Right kidney (tissue), 1 donor: ENCODE data around the gene NRN1.

Source experiments
- DNase-seq: peaks from one replicate; pipeline ENCODE4 v3.0.0-alpha.2; 2016

NRN1 gene

DNA sequence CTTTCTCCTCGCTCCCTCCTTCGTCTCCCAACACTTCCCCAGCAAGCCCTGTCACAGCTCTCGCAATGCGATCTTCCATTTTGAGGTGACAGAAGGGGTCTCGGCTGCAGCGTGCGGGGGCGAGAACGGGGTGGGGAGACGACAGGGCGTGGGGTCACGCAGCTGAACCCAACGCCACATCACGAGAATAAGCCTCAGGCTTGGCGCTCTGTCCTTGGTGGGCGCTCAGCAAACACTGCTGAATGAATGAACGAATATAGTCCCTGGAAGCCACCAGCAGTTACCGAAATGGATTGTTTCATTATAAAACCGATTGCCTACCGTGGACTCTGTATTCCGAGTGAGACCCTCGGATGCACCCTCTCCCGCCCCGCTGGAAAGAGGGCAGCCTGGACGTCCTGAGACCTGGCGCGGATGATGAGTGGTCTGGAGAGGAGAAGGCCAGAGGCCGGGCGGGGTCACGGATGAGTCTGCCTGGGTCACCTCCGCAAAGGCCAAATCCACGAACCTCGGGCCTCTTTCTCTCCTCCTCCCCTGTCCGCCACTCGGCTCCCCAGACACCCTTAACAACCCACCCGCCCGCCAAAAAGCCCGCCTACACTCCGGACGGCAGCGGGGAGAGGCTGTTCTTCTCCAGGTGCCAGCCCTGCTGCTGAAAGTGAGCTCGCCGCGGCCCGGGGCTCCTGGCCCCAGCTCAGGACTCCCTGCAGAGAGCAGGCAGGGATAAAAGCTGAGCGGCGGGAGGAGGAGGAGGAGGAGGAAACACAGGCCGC, 3.7 kb downstream of the NRN1 start:
- no peak for DNase-seq

DNA sequence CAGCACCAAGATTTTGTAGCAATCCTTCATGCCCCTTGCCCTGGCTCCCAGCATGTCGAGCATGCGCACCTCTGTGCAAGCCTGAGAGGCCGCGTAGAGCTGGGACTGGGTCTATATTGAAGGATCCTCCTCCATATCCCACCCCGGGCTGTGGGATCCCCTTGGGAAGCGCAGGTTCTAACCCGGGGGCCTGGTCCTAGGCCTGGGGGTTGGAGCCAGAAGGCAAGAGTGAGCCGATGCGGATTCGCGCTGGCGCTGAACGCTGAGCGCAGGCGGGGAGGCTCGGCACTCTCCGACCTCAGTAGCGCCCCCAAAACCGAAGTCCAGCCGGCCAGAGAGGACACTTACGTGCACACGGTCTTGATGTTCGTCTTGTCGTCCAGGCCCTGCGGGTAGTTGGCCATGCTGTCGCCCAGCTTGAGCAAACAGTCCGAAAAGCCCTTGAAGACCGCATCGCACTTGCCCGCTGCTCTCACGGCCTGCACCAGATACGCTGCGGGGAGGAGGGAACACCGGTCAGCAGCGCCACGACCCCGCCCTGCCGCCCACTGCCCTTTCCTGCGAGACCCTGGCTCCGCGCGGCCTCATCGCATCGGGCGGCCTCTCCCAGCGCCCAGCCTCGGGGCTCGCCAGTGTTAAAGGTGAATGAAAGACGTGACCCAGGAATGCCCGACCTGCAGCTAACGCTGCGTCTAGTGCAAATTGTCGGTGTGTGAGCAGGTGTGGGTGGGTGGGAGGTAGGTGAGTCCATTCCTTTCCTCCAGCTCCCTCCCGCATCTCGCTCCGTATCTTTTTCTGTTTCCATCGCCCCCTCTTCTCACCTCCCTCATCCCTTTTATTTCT, 4.5 kb downstream of the NRN1 start:
- peak; percentile 81 for DNase-seq

- DNase-seq: peak; percentile 30
Measured at GRCh38 chr6:6001443-6001842, 5.3 kb downstream of the NRN1 start.

GRCh38 chr6:5999688-6000608, 6.8 kb downstream of the NRN1 start:
- DNase-seq: no peak

DNA sequence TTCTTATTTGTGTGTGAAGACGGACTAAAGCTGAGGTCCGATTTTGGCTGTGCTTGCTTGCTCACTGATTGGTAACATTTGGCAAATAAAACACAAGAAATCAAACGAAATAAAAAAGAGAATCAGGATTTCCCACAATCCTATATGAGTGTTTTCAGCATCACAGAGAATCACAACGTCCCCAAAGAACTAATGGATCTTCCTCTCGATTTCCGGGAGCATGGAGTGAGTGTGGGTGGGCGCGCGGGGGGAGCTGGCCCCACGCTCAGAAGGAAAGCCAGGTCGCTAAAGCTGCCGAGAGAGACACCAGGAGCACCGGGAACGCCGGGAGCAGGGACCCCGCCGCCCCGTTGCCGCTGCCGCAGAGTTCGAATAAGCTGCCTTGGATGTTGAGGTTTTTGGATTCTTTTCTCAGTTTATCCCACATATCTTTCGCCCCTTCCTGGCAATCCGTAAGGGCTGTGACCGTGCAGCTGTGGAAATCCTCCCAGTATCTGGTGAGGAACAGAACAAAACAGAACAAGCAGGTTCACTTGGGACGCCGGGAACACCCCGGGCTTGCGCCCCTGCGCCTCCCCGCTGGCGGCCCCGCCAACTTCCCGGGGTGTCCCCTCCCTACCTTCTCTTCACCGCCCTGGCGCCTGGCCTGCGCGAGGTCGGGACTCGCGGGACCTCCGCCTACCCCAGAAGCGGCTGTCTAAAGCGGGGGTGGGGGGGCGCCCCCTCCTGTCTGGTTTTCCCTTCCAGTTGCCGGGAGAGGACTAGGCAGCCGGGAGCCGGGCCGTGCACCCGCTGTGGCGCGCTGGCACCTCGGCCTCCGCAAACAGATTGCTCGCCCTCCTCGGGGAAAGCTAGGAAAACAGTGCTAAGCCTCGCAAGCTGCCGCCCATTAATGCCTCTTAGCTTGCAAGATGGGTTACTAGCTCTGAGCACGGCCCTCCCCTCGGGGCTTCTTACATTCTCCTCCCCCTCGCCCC, 7.7 kb downstream of the NRN1 start:
- peak; percentile 80 for DNase-seq

DNA sequence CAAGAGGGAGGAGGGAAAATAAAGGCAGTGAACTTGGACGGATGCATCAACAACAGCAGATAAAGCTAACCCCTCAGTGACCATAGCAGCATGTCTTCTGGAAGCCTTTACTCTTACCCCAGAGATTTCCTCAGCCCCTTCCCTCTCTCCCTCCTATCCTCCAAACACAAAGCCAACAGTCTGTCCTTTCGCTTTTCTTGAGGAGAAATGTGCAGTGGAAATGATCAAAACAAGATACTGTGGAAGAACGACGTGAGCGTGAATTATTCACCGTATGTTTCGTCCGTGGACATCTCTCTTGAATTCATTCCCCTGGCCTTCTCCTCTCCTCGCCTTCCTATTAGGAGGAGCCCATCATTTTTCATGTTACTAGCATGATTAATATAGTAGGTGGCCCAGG, 8.5 kb downstream of the NRN1 start:
- DNase-seq: peak; percentile 56

DNA sequence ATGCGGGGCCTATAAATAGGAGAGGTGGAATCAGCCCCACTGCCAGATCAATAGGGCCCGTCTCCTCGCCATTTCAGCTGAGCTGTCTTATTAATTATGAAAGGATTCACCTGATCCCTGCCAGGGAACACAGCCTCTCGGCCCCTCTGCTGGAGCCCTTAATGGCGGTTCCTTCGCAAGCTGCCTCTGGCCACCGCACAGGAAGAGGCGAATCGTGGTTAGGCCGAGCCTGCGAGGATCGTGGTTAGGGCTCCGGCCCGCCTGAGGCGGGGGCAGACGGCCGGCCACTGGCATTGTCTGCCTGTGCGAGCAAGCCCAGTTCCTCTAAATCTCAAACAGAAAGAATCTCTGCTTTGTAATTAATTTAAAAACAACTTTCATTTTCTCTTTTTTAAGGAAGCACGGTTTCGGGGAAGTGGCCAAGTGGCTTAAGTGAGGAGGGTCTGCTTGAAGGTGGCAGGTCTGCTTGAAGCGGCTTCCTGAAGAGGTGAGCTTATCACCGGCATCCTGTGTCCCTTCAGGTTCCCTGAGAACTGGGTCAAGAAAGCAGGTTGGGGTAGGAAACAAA, 9.2 kb downstream of the NRN1 start:
- peak; percentile 82 for DNase-seq

DNA sequence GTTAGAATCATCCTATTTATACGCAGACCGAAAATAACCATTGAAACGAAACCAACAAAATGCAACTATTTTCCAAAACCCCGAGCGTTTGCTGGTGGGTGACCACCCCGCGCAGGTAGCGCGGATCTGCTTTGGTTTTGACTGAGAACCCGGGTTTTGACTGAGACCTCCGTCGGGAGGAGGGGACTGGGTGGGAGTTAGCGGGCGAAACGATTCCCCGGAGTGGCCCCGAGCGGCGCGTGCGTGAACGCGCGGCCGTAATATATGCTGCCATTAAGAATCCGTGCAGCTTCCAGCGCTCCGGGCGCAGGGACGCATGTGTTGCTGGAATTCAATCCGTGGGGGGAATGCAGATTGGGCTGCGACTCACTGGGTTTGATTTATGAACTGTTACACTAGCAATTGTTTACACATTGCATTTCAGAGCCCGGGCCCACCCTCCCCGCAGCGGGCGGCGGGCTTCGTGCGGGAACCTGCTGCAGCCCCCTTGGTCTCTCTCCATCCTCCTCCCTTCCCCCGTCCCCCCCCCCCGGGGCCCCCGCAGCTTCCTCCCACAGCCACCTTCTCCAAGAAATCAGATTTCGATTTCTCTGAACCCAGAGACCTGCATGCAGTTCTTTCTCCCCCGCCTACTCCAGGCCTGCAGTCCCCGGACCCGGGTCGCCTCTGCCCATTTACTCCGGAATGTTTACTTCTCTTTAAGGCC, 9.9 kb downstream of the NRN1 start:
- no peak for DNase-seq

DNA sequence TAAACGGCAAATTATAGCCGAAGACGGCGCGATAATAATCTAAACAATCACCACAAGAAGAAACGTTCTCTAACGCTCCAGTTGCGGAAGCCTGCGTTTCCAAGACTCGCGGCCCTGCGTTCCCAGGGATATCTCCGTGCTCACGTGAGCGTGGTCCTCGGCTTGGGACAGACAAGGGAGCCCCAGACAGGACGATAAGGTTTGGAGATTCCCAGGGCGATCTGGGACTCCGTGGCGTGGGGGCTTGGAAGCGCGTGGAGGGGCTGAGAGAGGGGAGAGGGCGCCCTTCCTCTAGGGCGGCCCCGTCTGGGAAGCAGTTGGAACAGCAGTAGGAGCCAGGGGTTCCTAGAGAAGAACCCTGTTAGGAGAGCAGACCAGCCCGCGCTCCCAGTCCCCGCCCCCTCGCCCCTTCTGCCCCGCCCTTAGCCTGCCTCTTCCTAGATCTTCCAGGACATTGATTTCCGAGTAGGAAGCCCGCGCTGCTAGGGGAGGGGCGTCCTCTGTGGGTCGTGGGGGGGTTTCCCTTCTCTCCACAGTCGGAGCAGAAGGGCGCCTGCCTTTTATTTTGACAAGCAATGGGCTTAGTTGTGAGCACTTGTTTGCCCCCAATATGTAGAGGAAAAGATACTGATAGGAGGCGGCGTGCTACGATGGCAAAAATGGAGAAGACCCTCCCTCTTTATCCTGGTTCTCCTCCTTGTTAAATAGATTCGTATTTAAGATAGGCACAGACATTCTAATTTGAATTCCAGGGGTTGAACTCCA, 10.6 kb downstream of the NRN1 start:
- DNase-seq: peak; percentile 79

GRCh38 chr6:5995658-5995948, 11.1 kb downstream of the NRN1 start:
- DNase-seq: no peak

GRCh38 chr6:5994999-5995657, 11.6 kb downstream of the NRN1 start:
- DNase-seq: peak; percentile 43

DNA sequence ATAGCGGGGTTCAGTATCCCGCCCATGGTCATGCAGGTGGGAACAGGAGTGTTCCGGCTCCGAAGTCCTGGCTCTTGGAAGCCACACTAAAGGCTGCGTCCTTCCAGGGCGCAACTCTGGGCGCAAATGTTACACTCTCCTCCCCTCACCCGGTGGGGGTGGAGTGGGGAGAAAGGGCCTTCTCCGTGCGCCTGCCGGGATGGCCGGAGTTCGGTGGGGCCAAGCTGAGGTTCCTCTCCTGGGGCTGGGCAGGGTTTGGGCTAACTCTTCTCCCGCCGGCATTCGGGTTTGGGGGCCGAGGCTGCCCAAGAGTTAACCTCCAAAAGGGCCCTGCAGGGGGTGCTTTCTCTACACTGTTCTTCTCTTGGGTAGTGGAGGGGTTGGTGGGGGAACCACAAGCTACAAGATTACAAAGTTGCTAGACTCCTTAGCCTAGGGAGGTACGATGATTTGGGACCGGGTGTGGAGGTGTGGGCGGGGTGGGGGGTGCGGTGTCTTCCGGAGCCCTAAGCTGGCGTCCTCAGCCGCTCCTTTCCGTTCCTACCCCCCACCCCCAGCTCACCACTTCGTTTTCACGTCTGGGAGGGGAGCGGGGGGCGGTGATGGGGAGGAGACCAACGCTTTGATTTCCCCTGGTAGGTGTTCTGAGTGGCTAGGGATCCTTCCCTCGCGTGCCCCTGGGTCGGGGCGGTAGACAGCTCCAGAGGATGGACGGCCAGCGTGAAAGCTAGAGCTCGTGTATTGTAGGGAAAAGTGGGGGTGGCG, 12.3 kb downstream of the NRN1 start:
- peak; percentile 24 for DNase-seq

DNA sequence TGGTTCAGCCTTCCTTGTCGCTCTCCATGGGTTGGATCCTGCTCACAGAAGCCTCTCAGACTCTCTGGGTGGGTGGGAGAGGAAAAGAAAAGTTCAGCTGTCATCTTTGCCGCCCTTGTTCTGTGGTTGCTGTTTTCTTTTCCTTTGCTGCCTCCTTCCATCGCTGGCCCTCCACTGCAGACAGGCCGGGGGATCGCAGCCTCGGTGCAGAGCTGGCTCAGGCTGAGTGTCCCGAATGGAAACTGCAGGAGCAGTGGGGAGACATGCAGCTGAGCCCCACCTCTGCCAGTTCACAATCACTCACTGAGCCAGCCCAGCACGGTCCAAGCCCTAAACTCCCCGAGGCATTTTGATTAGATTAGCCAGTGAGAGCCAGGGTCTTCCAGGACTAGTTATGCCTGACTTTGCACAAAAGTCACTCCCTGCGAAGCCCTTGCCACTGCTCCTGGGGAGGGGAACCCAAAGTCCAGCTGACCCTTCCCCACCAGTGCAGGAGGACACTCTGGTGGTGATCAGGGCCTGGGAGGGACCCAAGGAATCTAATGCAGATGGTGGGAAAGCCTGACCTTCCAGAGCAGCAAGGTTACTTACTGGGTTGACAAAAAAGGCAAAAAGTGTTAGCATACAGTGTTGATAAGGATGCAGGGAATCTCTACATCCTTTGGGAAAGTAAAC, 14.0 kb downstream of the NRN1 start:
- DNase-seq: no peak

DNA sequence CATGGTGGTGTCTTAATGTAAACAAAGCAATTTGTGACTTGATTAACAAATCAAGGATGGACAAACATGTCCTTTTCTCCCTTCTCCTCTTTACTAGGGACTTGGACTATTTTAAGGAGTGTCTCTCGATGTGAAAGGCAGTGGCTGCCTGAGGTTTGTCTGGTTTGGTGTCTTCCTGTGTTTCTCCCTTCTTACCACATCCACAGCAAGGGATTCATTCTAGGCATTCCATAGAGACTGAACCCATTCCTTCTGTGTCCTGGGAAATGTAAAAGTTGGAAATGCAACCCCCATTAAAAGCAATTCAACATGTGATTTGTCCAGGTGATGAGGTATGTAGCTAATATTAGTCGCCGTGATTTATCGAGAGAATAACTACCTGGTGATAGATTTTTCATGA, 15.9 kb downstream of the NRN1 start:
- no peak for DNase-seq

GRCh38 chr6:5989141-5989723, 17.5 kb downstream of the NRN1 start:
- no peak for DNase-seq

GRCh38 chr6:5986861-5987260, 19.9 kb downstream of the NRN1 start:
- no peak for DNase-seq
